OCI-LY1 (cell line): ENCODE measurements around the gene SFXN2.

Experiments
- H2AFZ ChIP-seq: fragments of 200-600 bp; sonication (generic), shearing (Covaris generic); 2 replicates; pipeline ENCODE4 v1.6.0; 2014; ENCODE audit warnings: antibody characterized with exemption, mild to moderate bottlenecking, low read length
- H3F3A ChIP-seq: fragments of 200-600 bp; sonication (generic), shearing (Covaris generic); 2 replicates; pipeline ENCODE4 v1.6.0; 2014; ENCODE audit warnings: mild to moderate bottlenecking, antibody characterized with exemption, low read length, moderate library complexity; ENCODE audit not compliant: insufficient read depth
- H3K27ac ChIP-seq: fragments of 200-600 bp; sonication (generic); 2 replicates; pipeline ENCODE4 v1.5.1; 2014; ENCODE audit warnings: low read length, mixed run types, mild to moderate bottlenecking, low read depth; ENCODE audit not compliant: poor library complexity, severe bottlenecking
- H3K27me3 ChIP-seq: fragments of 200-600 bp; sonication (generic); 2 replicates; pipeline ENCODE4 v1.6.0; 2014; ENCODE audit warnings: antibody characterized with exemption, mild to moderate bottlenecking, low read length, moderate library complexity; ENCODE audit not compliant: insufficient read depth
- H3K36me3 ChIP-seq: fragments of 200-600 bp; sonication (generic); 2 replicates; pipeline ENCODE4 v1.6.1; 2014; ENCODE audit warnings: mild to moderate bottlenecking, antibody characterized with exemption, low read length, moderate library complexity, mixed read lengths; ENCODE audit not compliant: insufficient read depth
- H3K4me1 ChIP-seq: fragments of 200-600 bp; sonication (generic); 2 replicates; pipeline ENCODE4 v1.5.1; 2014; ENCODE audit warnings: mild to moderate bottlenecking, low read length, moderate library complexity; ENCODE audit not compliant: insufficient read depth, severe bottlenecking
- H3K4me2 ChIP-seq: fragments of 200-600 bp; sonication (generic), shearing (Covaris generic); 2 replicates; pipeline ENCODE4 v1.6.1; 2014; ENCODE audit warnings: low read length
- H3K4me3 ChIP-seq: fragments of 200-600 bp; sonication (generic); 2 replicates; pipeline ENCODE4 v1.5.1; 2014; ENCODE audit warnings: low read length, low read depth, mild to moderate bottlenecking, mixed read lengths; ENCODE audit not compliant: poor library complexity, severe bottlenecking
- H3K79me2 ChIP-seq: fragments of 200-600 bp; shearing (Covaris generic); 2 replicates; pipeline ENCODE4 v1.6.1; 2016; ENCODE audit warnings: mixed run types, low read length, mixed read lengths; ENCODE audit not compliant: insufficient read depth
- H3K9ac ChIP-seq: fragments of 200-600 bp; sonication (generic), shearing (Covaris generic); 2 replicates; pipeline ENCODE4 v1.6.1; 2014; ENCODE audit warnings: mild to moderate bottlenecking, low read length, mixed read lengths
- H3K9me2 ChIP-seq: fragments of 200-600 bp; sonication (generic), shearing (Covaris generic); 2 replicates; pipeline ENCODE4 v1.6.1; 2014; ENCODE audit warnings: low read depth, mild to moderate bottlenecking, low read length, mixed read lengths
- H3K9me3 ChIP-seq: fragments of 200-600 bp; shearing (Covaris generic); 2 replicates; pipeline ENCODE4 v1.6.1; 2014; ENCODE audit warnings: low read length, mixed read lengths
- H4K20me1 ChIP-seq: fragments of 200-600 bp; sonication (generic), shearing (Covaris generic); 2 replicates; pipeline ENCODE4 v1.6.0; 2016; ENCODE audit warnings: mild to moderate bottlenecking, low read length; ENCODE audit not compliant: insufficient read depth
- EZH2 ChIP-seq: fragments of 200-600 bp; sonication (generic), shearing (Covaris generic); IDR thresholded peaks from 2 replicates; pipeline ENCODE4 v1.8.0; 2017; ENCODE audit warnings: borderline replicate concordance, mixed run types, mild to moderate bottlenecking, antibody characterized with exemption, low read length, moderate library complexity, mixed read lengths
- TF ChIP-seq, protein P1 (sequence below): fragments of 200-600 bp; sonication (generic), shearing (Covaris generic); IDR thresholded peaks from 2 replicates; pipeline ENCODE4 v1.5.1; 2017; ENCODE audit warnings: mild to moderate bottlenecking, antibody characterized with exemption, low read length, moderate library complexity, mixed read lengths

SFXN2 gene

DNA sequence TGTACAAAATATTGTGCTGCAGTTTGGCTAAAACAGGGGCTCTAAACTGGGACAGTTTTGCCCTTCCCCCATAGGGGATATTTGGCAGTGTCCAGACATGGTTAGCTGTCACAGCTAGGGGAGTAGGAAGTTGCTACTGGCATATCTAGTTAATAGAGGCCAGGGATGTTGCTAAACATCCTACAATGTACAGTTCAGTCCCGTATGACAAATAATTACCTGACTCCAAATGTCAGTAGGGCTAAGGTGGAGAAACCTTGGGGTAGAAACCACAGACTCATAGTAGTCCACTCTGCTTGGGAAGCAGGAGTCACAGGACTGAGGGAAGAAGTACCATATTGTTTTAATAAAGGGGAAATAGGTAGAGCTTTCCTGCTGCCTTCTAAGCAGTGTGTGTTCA, 69.1 kb downstream of the SFXN2 start:
- no peaks in the 10 kb centered on the region for H3F3A ChIP-seq
- no peaks in the 10 kb centered on the region for H3K36me3 ChIP-seq
- no peak overlapping the region for H3K4me3 ChIP-seq
- no peak overlapping the region for H3K9ac ChIP-seq
- H3K27ac ChIP-seq = no peak overlapping the region
- H3K9me3 ChIP-seq = no peaks in the 10 kb centered on the region
- TF ChIP-seq EZH2 = no peak
- TF ChIP-seq, protein P1, sequence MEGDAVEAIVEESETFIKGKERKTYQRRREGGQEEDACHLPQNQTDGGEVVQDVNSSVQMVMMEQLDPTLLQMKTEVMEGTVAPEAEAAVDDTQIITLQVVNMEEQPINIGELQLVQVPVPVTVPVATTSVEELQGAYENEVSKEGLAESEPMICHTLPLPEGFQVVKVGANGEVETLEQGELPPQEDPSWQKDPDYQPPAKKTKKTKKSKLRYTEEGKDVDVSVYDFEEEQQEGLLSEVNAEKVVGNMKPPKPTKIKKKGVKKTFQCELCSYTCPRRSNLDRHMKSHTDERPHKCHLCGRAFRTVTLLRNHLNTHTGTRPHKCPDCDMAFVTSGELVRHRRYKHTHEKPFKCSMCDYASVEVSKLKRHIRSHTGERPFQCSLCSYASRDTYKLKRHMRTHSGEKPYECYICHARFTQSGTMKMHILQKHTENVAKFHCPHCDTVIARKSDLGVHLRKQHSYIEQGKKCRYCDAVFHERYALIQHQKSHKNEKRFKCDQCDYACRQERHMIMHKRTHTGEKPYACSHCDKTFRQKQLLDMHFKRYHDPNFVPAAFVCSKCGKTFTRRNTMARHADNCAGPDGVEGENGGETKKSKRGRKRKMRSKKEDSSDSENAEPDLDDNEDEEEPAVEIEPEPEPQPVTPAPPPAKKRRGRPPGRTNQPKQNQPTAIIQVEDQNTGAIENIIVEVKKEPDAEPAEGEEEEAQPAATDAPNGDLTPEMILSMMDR = no peak
- H4K20me1 ChIP-seq = no peaks in the 10 kb centered on the region
- no peak overlapping the region for H3K4me2 ChIP-seq
- no peak overlapping the region for H2AFZ ChIP-seq
- H3K79me2 ChIP-seq = no peaks in the 10 kb centered on the region
- H3K27me3 ChIP-seq = no peaks in the 10 kb centered on the region
- H3K4me1 ChIP-seq = no peaks in the 10 kb centered on the region
- no peaks in the 10 kb centered on the region for H3K9me2 ChIP-seq

GRCh38 chr10:102785818-102786217, 71.4 kb downstream of the SFXN2 start:
- Histone ChIP-seq H3K9ac (no peak overlapping the region), H4K20me1 (no peaks in the 10 kb centered on the region), H2AFZ (no peak overlapping the region), H3K4me3 (no peak overlapping the region), H3K36me3 (no peaks in the 10 kb centered on the region), H3K9me2 (no peaks in the 10 kb centered on the region), H3K79me2 (no peaks in the 10 kb centered on the region), H3K27me3 (no peaks in the 10 kb centered on the region), H3K9me3 (no peaks in the 10 kb centered on the region), H3K4me1 (no peaks in the 10 kb centered on the region), H3F3A (no peaks in the 10 kb centered on the region), H3K27ac (no peak overlapping the region), H3K4me2 (no peak overlapping the region)
- no peak for TF ChIP-seq EZH2

DNA sequence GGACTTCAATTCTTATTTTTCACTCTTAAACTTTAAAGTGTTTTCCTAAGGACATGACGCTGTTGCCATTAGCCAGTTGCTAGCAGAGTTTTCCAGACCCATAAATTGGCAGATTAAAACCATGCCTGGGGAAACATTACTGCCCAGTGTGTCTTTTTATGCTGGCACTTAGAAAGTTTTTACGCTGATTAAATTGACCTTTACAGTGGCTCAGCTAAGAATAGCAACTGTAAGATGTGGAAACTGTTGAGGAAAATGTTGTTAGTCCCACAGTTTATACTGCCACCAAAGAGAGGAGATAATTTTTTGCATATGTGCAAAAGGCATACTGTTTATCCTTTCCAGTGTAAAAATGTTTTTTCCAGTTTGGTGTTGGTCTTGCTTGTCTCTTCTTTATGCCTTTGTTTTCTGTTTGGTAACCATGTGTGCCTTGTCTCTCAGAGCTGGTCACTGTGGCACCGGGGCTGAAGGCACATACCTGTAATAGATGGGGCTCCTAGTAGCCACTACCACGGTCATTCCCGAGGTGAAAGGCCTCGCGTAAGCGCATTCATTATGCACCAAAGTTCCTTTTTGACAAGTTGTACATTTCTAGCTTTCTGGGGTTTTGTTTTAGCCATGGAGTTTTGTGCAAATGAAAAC, 77.4 kb downstream of the SFXN2 start:
- Histone ChIP-seq H3F3A (no peaks in the 10 kb centered on the region), H3K4me1 (peaks cover 29% of the 10 kb centered on the region), H2AFZ (no peak overlapping the region), H3K27ac (no peak overlapping the region), H4K20me1 (no peaks in the 10 kb centered on the region), H3K36me3 (no peaks in the 10 kb centered on the region), H3K9me3 (no peaks in the 10 kb centered on the region), H3K9me2 (no peaks in the 10 kb centered on the region), H3K9ac (no peak overlapping the region), H3K4me3 (no peak overlapping the region), H3K79me2 (no peaks in the 10 kb centered on the region), H3K27me3 (no peaks in the 10 kb centered on the region), H3K4me2 (no peak overlapping the region)
- TF ChIP-seq, protein P1 = no peak
- no peak for TF ChIP-seq EZH2
